Esophagus (tissue), 2 donors: ENCODE data around the gene NMS. TPM values are rescaled to one million over a fixed set of nuclear protein-coding genes. Genes with fewer than 3 reads are reported as not detected.
"Not testable (repeated sequence)": the region's sequence is repeated elsewhere in the genome, so short reads cannot be mapped to it uniquely, and the experiment has no call there.

Experiments
- H3K27ac ChIP-seq, 2 donors: one replicate each; pipeline ENCODE4 v1.5.1; 2013; ENCODE audit warnings: low read depth in 2 of 2, mild to moderate bottlenecking in 2 of 2, inconsistent platforms in 1 of 2, low read length in 1 of 2, moderate library complexity in 1 of 2
- H3K27me3 ChIP-seq, 2 donors: one replicate each; pipeline ENCODE4 v1.6.1; 2013; ENCODE audit warnings: low read length in 2 of 2, control low read depth in 1 of 2, mild to moderate bottlenecking in 1 of 2; ENCODE audit not compliant: insufficient read depth in 2 of 2, control insufficient read depth in 1 of 2
- H3K36me3 ChIP-seq, 2 donors: one replicate each; pipeline ENCODE4 v1.6.1; 2013; ENCODE audit warnings: low read length in 1 of 2; ENCODE audit not compliant: control insufficient read depth in 2 of 2, insufficient read depth in 2 of 2
- H3K4me1 ChIP-seq, 2 donors: one replicate each; pipeline ENCODE4 v1.6.1; 2013; ENCODE audit warnings: low read length in 1 of 2; ENCODE audit not compliant: control insufficient read depth in 2 of 2, insufficient read depth in 2 of 2
- H3K4me3 ChIP-seq, 2 donors: one replicate each; pipeline ENCODE4 v1.5.1; 2013; ENCODE audit warnings: low read length in 2 of 2, mild to moderate bottlenecking in 2 of 2, low read depth in 1 of 2, moderate library complexity in 1 of 2
- H3K9me3 ChIP-seq, 2 donors: one replicate each; pipeline ENCODE4 v1.6.1; 2013; ENCODE audit warnings: mild to moderate bottlenecking in 2 of 2, low read depth in 1 of 2, low read length in 1 of 2, moderate library complexity in 1 of 2; ENCODE audit not compliant: control insufficient read depth in 2 of 2, insufficient read depth in 1 of 2
- WGBS, 2 donors: extraction: QIAGEN DNeasy Blood & Tissue Kit; methylation state at CpG; one replicate each; pipeline ENCODE4 v1.1.7; 2013; 5-methylcytosine and 5-hydroxymethylcytosine counted together
- polyA plus RNA-seq, 2 donors: library from polyadenylated mRNA; stranded (reverse); fragments of 200-250 nt; gene quantifications; one replicate each; pipeline ENCODE4 v1.2.3, GENCODE V29; 2013
- donor health status: healthy with polysubstance abuse.
- donor health status: Bipolar disorder and iron deficiency.

NMS gene
- polyA plus RNA-seq, 2 donors, result not detected

GRCh38 chr2:100429726-100430125 lies 40.6 kb upstream of the NMS start:
- Histone ChIP-seq H3K27ac (no peak overlapping the region), H3K36me3 (no peaks in the 10 kb centered on the region), H3K27me3 (no peaks in the 10 kb centered on the region), H3K9me3 (no peaks in the 10 kb centered on the region), H3K4me1 (no peaks in the 10 kb centered on the region), H3K4me3 (no peak overlapping the region)
- WGBS, 2 donors, result 56 to 73% methylated on average over 1 of the region's 1 CpG

- Histone ChIP-seq H3K4me3 (no peak overlapping the region), H3K27ac (no peak overlapping the region), H3K9me3 (no peaks in the 10 kb centered on the region), H3K36me3 (no peaks in the 10 kb centered on the region), H3K27me3 (peaks cover 3% of the 10 kb centered on the region in 2 donors), H3K4me1 (no peaks in the 10 kb centered on the region)
- 79 to 82% methylated on average over 8 of the region's 8 CpGs for WGBS, 2 donors
Observed at GRCh38 chr2:100437751-100438150, 32.5 kb upstream of the NMS start.

DNA sequence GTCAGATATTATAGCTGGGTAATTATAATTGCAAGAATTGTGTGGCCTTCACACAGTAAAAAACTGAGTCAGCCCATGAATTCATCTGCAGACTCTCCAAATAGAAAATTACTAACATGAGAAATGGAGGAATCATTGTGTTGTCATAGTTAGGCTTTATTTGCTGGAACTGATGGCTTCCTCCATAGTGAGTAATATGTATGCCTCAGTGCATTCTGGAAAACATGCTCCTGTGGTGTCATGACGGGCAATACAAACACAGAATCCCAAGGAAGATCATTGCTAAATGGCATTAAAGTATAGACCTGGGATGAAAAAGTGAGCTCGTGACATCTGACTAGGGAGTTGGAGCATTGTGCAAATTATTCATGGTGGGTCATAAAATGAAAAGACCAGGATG lies 23.6 kb upstream of the NMS start:
- Histone ChIP-seq H3K27ac (no peak overlapping the region), H3K9me3 (no peaks in the 10 kb centered on the region), H3K27me3 (no peaks in the 10 kb centered on the region), H3K36me3 (no peaks in the 10 kb centered on the region), H3K4me3 (no peak overlapping the region), H3K4me1 (no peaks in the 10 kb centered on the region)
- WGBS, 2 donors, result 69 to 72% methylated on average over 2 of the region's 2 CpGs

DNA sequence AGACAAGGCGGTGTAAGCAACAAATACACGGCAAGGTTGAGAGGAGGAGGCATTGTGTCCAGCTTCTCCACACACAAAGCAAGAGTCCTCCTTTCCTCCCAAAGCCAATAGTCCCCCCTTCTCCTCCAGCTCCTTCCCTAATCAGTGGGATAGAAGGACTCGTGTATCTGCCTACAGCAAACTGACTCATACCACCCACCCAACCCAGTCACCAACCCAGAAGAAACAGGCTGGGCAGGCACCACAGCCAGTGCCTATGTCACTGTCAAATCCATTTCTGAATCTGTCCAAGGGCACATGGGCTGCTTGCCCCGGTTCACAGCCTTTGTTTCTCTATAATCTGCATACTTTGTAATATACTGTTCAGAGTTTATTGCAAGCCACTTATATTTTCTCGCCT lies 19.2 kb upstream of the NMS start:
- no peaks in the 10 kb centered on the region for H3K9me3 ChIP-seq
- H3K4me3 ChIP-seq, result no peak overlapping the region
- WGBS, 2 donors, result 73% methylated on average over 5 of the region's 5 CpGs
- H3K27ac ChIP-seq, result no peak overlapping the region
- H3K4me1 ChIP-seq, result no peaks in the 10 kb centered on the region
- H3K36me3 ChIP-seq, result no peaks in the 10 kb centered on the region
- H3K27me3 ChIP-seq, result no peaks in the 10 kb centered on the region

DNA sequence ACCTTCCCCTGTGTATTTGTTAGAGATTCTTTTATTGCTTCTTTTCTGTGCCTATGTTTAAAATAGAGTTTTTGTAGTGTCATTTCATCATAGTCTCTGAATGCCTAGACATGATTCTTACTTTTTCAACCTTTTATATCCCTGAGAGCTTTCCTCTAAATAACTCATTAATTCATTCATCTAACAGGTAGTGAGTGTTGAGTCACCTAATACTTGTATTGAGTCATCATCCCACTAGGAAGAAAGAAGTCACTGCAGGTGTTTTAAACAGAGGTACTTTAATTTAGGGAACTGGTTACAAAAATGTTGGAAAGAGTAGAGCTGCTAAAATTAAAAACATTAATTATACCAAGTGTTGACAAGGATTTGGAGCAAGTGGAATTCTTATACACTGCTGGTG lies 18.5 kb upstream of the NMS start:
- Histone ChIP-seq H3K36me3 (no peaks in the 10 kb centered on the region), H3K4me3 (no peak overlapping the region), H3K27me3 (no peaks in the 10 kb centered on the region), H3K4me1 (no peaks in the 10 kb centered on the region), H3K27ac (no peak overlapping the region), H3K9me3 (no peaks in the 10 kb centered on the region)

DNA sequence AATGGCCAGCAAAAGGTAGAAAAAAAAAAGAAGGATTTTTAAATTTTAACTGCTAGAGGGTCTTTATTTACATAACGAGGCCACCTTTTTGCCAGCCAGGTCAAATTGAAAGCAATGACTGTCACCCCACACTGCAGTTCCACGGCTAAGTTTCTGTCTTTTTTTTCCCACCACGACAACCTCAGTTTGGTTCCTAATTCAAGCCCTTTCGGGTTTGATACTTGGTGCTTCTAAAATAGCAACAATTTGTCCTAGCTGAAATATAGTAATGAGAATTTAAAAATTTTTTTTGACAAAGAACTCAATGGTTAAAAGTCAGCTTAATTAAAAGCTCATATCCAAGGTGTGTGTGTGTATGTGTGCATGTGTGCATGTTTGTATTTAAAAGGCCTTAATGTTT lies 16.4 kb upstream of the NMS start:
- Histone ChIP-seq H3K27ac (no peak overlapping the region), H3K4me3 (no peak overlapping the region), H3K36me3 (no peaks in the 10 kb centered on the region), H3K4me1 (no peaks in the 10 kb centered on the region), H3K9me3 (no peaks in the 10 kb centered on the region), H3K27me3 (no peaks in the 10 kb centered on the region)
- WGBS, 2 donors, result 59 to 68% methylated on average over 4 of the region's 4 CpGs

GRCh38 chr2:100456357-100456756 lies 13.9 kb upstream of the NMS start:
- not testable (repeated sequence) for H3K4me1 ChIP-seq, H3K27me3 ChIP-seq, H3K4me3 ChIP-seq, H3K27ac ChIP-seq, H3K36me3 ChIP-seq, H3K9me3 ChIP-seq

DNA sequence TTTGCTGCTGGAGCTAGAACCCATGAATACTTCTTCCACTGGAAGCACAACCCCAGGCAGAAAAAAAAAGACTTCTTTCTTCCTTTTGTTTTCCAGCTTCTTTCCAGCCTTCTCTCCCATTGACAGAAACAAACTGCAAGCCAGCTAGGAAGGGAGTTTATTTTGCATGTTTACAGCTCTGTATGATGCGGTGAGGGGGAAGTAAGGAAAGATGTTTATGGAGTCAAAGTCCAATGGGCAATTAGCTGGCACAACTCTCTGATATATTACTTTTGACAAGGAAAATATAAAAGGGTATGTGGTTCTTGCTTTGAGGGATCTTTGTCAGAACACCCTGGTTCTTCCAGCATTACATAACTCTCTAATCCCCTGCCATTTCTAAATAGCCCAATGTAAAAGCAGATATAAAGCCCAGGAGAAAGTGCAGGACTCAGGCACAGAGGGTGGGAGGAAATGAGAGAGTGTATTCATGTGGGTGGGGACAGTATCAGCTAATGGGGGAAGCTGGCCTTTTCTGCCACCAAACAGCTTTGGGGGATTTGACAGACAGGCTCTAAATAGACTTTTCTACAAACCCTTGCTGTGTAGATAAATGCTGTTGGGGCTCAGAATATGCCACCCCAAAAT lies 9.3 kb upstream of the NMS start:
- 80 to 83% methylated on average over 1 of the region's 1 CpG for WGBS, 2 donors
- H3K4me1 ChIP-seq, result no peaks in the 10 kb centered on the region

DNA sequence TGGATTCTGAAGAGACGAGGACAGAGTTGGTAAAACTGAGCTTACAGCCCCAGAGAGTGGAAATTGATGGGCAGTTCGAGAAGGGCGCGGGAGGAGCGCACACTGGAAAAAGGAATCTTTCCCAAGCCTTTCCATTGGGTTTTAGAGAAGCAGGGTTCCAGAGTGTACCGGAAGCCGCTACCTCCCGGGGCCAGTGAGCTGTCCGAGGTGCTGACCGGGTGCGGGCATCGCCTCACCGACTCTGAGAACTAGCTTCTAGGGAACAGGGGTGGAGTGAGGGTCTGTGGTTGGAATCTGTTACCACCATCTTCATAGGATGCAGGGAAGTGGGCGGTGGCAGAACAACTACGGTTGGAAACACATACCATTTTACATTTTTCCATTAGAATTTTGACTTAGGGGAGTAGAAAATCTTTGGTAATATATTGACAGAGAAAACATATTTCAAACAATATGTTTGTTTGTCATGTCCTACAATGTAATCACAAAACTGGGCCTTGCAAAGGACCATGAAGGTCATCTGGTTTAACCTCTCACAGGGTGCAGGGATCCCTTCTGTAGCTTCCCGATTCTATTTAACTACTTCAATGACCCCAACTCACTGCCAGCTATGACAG lies 724 bp downstream of the NMS start:
- H3K27me3 ChIP-seq, result peaks cover 0 to 5% of the 10 kb centered on the region in 2 donors
- no peak overlapping the region for H3K27ac ChIP-seq
- WGBS, 2 donors, result 22 to 24% methylated on average over 16 of the region's 16 CpGs
- H3K4me3 ChIP-seq, result no peak overlapping the region
- no peaks in the 10 kb centered on the region for H3K36me3 ChIP-seq
- no peaks in the 10 kb centered on the region for H3K4me1 ChIP-seq
- no peaks in the 10 kb centered on the region for H3K9me3 ChIP-seq

More for the DNA sequence above, 9.3 kb upstream of the NMS start:
- H3K27me3 ChIP-seq, result no peaks in the 10 kb centered on the region
- no peaks in the 10 kb centered on the region for H3K9me3 ChIP-seq
- H3K4me3 ChIP-seq, result no peak overlapping the region
- H3K36me3 ChIP-seq, result no peaks in the 10 kb centered on the region
- no peak overlapping the region for H3K27ac ChIP-seq

DNA sequence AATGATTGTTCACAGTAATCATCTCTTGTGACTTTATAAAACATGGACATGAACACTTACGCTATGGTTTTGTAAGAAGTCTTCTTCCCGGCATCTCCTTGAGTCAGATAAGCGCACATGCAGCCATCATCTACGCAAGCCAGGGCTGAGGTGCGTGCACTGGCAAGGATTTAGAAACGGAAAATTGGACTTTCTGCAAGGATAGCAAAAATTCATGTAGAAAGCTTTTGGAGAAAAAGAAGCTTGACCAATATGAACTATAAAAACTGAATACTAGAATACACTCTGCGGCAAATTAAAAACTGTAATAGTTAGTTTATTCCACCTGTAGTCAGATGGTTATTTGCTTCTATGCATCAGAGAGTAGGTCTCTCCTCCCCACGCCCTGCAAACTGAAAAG lies 6.3 kb downstream of the NMS start:
- Histone ChIP-seq H3K9me3 (no peaks in the 10 kb centered on the region), H3K4me3 (no peak overlapping the region), H3K36me3 (no peaks in the 10 kb centered on the region), H3K27me3 (peaks cover 0 to 2% of the 10 kb centered on the region in 2 donors), H3K27ac (no peak overlapping the region), H3K4me1 (no peaks in the 10 kb centered on the region)
- 85 to 89% methylated on average over 8 of the region's 8 CpGs for WGBS, 2 donors
